Left lung (tissue), 10 donors: ENCODE results near the gene FTO. TPM values are rescaled to one million over a fixed set of nuclear protein-coding genes. Genes with fewer than 3 reads are reported as not detected.

Experiments used
- ATAC-seq: fragments of 200-7000 bp; cut with Tn5 transposase; one replicate; pipeline ENCODE4 v1.9.1; 2020; ENCODE audit warnings: moderate library complexity
- DNase-seq, 4 donors: peaks; one replicate each; pipeline ENCODE4 v3.0.0-alpha.2; 2013 to 2020
- H3K27ac ChIP-seq, 2 donors: fragments of 200-600 bp; sonication (generic) in 1 of 2; one replicate each; pipeline versions ENCODE4 v1.5.0 to v1.8.0; 2020 to 2021
- H3K27me3 ChIP-seq, 2 donors: fragments of 200-600 bp; sonication (generic) in 1 of 2; one replicate each; pipeline versions ENCODE4 v1.5.0 to v1.8.0; 2020 to 2021
- H3K36me3 ChIP-seq, 2 donors: fragments of 200-600 bp; sonication (generic) in 1 of 2; one replicate each; pipeline versions ENCODE4 v1.5.0 to v1.8.0; 2020 to 2021
- H3K4me1 ChIP-seq, 2 donors: fragments of 200-600 bp; one replicate each; pipeline ENCODE4 v1.8.0; 2021
- H3K4me3 ChIP-seq, 2 donors: fragments of 200-600 bp; sonication (generic) in 1 of 2; one replicate each; pipeline versions ENCODE4 v1.5.0 to v1.8.0; 2020 to 2021; ENCODE audit warnings: mild to moderate bottlenecking in 1 of 2
- H3K9me3 ChIP-seq, 2 donors: fragments of 200-600 bp; sonication (generic) in 1 of 2; one replicate each; pipeline versions ENCODE4 v1.5.0 to v1.8.0; 2020 to 2021
- CTCF ChIP-seq, 2 donors: fragments of 200-600 bp; sonication (generic) in 1 of 2; IDR thresholded peaks; one replicate each; pipeline versions ENCODE4 v1.5.0 to v1.8.0; 2021; ENCODE audit warnings: antibody characterized with exemption in 2 of 2
- intact Hi-C, 2 donors: fragments of 100-400 bp; cut with DNase I; formaldehyde crosslinking; loops; one replicate each; pipeline versions ENCODE4 v1.11.2 to v1.14.2; 2022
- polyA plus RNA-seq, 6 donors: library from polyadenylated mRNA; unstranded; fragments of 120-200 nt; gene quantifications; one replicate each; pipeline ENCODE4 v1.2.1, GENCODE V29; 2013; ENCODE audit not compliant: insufficient read length in 6 of 6
- total RNA-seq, 2 donors: library from RNA; stranded (reverse); fragmentation: NEBNext Ultra II Directional; extraction: Animal tissue kit (Norgen Biotek cat#: 25700); gene quantifications; one replicate each; pipeline ENCODE4 v1.2.1, GENCODE V29; 2021
- donor health status: DM: no; HTN: yes; CAD: no.
- donor health status: DM: no; HTN: no; CAD: no.

The FTO gene
- total and polyA plus RNA-seq, 8 donors, result 69.0 to 99.6 (median 90.7) TPM

GRCh38 chr16:53964145-53964790 is 260.3 kb downstream of the FTO start:
- Histone ChIP-seq H3K36me3 (no peaks in the 10 kb centered on the region), H3K4me3 (no peak overlapping the region), H3K4me1 (no peaks in the 10 kb centered on the region), H3K9me3 (no peaks in the 10 kb centered on the region), H3K27ac (no peak overlapping the region), H3K27me3 (no peaks in the 10 kb centered on the region)
- no peak for TF ChIP-seq CTCF (IDR thresholded peaks at IDR 0.05)
- intact Hi-C loops, result no loop called here
- DNase-seq (no peak), ATAC-seq (no peak)

GRCh38 chr16:53966821-53967571 is 263.0 kb downstream of the FTO start:
- H3K4me3 ChIP-seq, result no peak overlapping the region

GRCh38 chr16:53967572-53967971 is 263.6 kb downstream of the FTO start:
- H3K27me3 ChIP-seq, result no peaks in the 10 kb centered on the region
- no peak overlapping the region for H3K27ac ChIP-seq
- ATAC-seq (no peak), DNase-seq (no peak)
- H3K4me3 ChIP-seq, result no peak overlapping the region
- no peak for TF ChIP-seq CTCF (IDR thresholded peaks at IDR 0.05)
- no peaks in the 10 kb centered on the region for H3K9me3 ChIP-seq
- no peaks in the 10 kb centered on the region for H3K36me3 ChIP-seq
- intact Hi-C loops, result no loop called here
- no peaks in the 10 kb centered on the region for H3K4me1 ChIP-seq

More at GRCh38 chr16:53966821-53967571, 263.0 kb downstream of the FTO start:
- Histone ChIP-seq H3K27me3 (no peaks in the 10 kb centered on the region), H3K36me3 (no peaks in the 10 kb centered on the region), H3K9me3 (no peaks in the 10 kb centered on the region), H3K4me1 (no peaks in the 10 kb centered on the region), H3K27ac (no peak overlapping the region)
- intact Hi-C loops, result no loop called here
- DNase-seq, result no peak
- no peak for ATAC-seq
- TF ChIP-seq CTCF (IDR thresholded peaks at IDR 0.05), result no peak

GRCh38 chr16:53968454-53968853 is 264.5 kb downstream of the FTO start:
- intact Hi-C loops, result no loop called here
- ATAC-seq (no peak), DNase-seq (no peak)
- Histone ChIP-seq H3K4me1 (no peaks in the 10 kb centered on the region), H3K9me3 (no peaks in the 10 kb centered on the region), H3K4me3 (no peak overlapping the region), H3K36me3 (no peaks in the 10 kb centered on the region), H3K27me3 (no peaks in the 10 kb centered on the region), H3K27ac (no peak overlapping the region)
- no peak for TF ChIP-seq CTCF (IDR thresholded peaks at IDR 0.05)

- H3K4me3 ChIP-seq, result no peak overlapping the region
- no peak for TF ChIP-seq CTCF (IDR thresholded peaks at IDR 0.05)
- intact Hi-C loops, result no loop called here
Measured at GRCh38 chr16:53968896-53969295, 264.9 kb downstream of the FTO start.

More at GRCh38 chr16:53968896-53969295, 264.9 kb downstream of the FTO start:
- no peak for DNase-seq
- Histone ChIP-seq H3K36me3 (no peaks in the 10 kb centered on the region), H3K27ac (no peak overlapping the region), H3K27me3 (no peaks in the 10 kb centered on the region), H3K4me1 (no peaks in the 10 kb centered on the region), H3K9me3 (no peaks in the 10 kb centered on the region)
- ATAC-seq, result no peak
